Fibroblast of pulmonary artery (primary cell): ENCODE measurements around the gene MAP3K2.
"Not testable (repeated sequence)": the region's sequence is repeated elsewhere in the genome, so short reads cannot be mapped to it uniquely, and the experiment has no call there.

Source experiments
- DNase-seq: peaks from one replicate; pipeline ENCODE4 v3.0.0-alpha.2; 2010; ENCODE audit warnings: low read depth
- H3K4me3 ChIP-seq: replicated peaks from 2 replicates; pipeline ENCODE4 v1.5.1; 2011; ENCODE audit warnings: low read depth, mild to moderate bottlenecking, control low read depth, low read length, moderate library complexity
- CTCF ChIP-seq: IDR thresholded peaks from 2 replicates; pipeline ENCODE4 v1.5.1; 2011; ENCODE audit warnings: mild to moderate bottlenecking, control low read depth, low read length, inconsistent platforms; ENCODE audit errors: missing control alignments

Gene MAP3K2

GRCh38 chr2:127355407-127356008, 32.3 kb downstream of the MAP3K2 start:
- TF ChIP-seq CTCF = peak; percentile 52
- DNase-seq = no peak
- no peak overlapping the region for H3K4me3 ChIP-seq

GRCh38 chr2:127353873-127354676, 33.7 kb downstream of the MAP3K2 start:
- not testable (repeated sequence) for DNase-seq, H3K4me3 ChIP-seq

- DNase-seq, H3K4me3 ChIP-seq: not testable (repeated sequence)
Observed at GRCh38 chr2:127353223-127353622, 34.6 kb downstream of the MAP3K2 start.

- no peak for DNase-seq
- no peak for TF ChIP-seq CTCF
Observed at GRCh38 chr2:127351603-127352002, 36.2 kb downstream of the MAP3K2 start.

GRCh38 chr2:127348426-127349000, 39.3 kb downstream of the MAP3K2 start:
- H3K4me3 ChIP-seq = no peak overlapping the region
- peak; percentile 71 for DNase-seq
- no peak for TF ChIP-seq CTCF

More at GRCh38 chr2:127351603-127352002, 36.2 kb downstream of the MAP3K2 start:
- H3K4me3 ChIP-seq = no peak overlapping the region

- DNase-seq = no peak
- no peak for TF ChIP-seq CTCF
Observed at GRCh38 chr2:127347734-127348392, 39.9 kb downstream of the MAP3K2 start.

GRCh38 chr2:127347015-127347414, 40.8 kb downstream of the MAP3K2 start:
- no peak overlapping the region for H3K4me3 ChIP-seq
- TF ChIP-seq CTCF = no peak
- DNase-seq = no peak

More at GRCh38 chr2:127347734-127348392, 39.9 kb downstream of the MAP3K2 start:
- H3K4me3 ChIP-seq = no peak overlapping the region
